ENCODE measurements around the gene SLCO2B1. TPM values are rescaled to one million over a fixed set of nuclear protein-coding genes. Genes with fewer than 3 reads are reported as not detected.

The SLCO2B1 gene
- total RNA-seq, 1 donor from 2014 or later, result 0.18 TPM

GRCh38 chr11:75204685-75205563 is 54.0 kb downstream of the SLCO2B1 start:
- no peaks in the 10 kb centered on the region for H3K27me3 Mint-ChIP-seq
- peak; percentile 49 for DNase-seq
- POLR2A ChIA-PET, result interaction anchor here (0.6 kb wide), 1 partner anchor 1415 kb away, joined by 6 read pairs; no protein-coding TSS in a partner anchor
- no peak for TF ChIP-seq CTCF (IDR thresholded peaks at IDR 0.05)
- CTCF ChIA-PET, result interaction anchor here (0.7 to 3.1 kb wide), 8 partner anchors 8 to 275 kb away, joined by 3 to 33 read pairs (median 6); no protein-coding TSS in a partner anchor
- no peaks in the 10 kb centered on the region for H3K36me3 Mint-ChIP-seq (ENCODE audit: low read depth)
- no peak overlapping the region for H3K4me3 Mint-ChIP-seq
- ATAC-seq (ENCODE audit: low read depth), result peak; percentile 56
- intact Hi-C loops (cut with micrococcal nuclease), result loop anchor here (1.0 kb wide), 4 partner anchors 61 to 276 kb away; no protein-coding TSS in a partner anchor
- no peaks in the 10 kb centered on the region for H3K4me1 Mint-ChIP-seq
- no peaks in the 10 kb centered on the region for H3K9me3 Mint-ChIP-seq
- H3K27ac Mint-ChIP-seq, result no peak overlapping the region

GRCh38 chr11:75205564-75206020 is 54.7 kb downstream of the SLCO2B1 start:
- no peak overlapping the region for H3K4me3 Mint-ChIP-seq
- ChIA-PET POLR2A (no interaction called here), CTCF (interaction anchor here (0.7 to 3.1 kb wide), 8 partner anchors 9 to 276 kb away, joined by 3 to 33 read pairs (median 6); no protein-coding TSS in a partner anchor)
- H3K27ac Mint-ChIP-seq, result no peak overlapping the region
- H3K4me1 Mint-ChIP-seq, result no peaks in the 10 kb centered on the region
- no peak for TF ChIP-seq CTCF (IDR thresholded peaks at IDR 0.05)
- H3K27me3 Mint-ChIP-seq, result peaks cover 2% of the 10 kb centered on the region
- DNase-seq, result no peak
- no peaks in the 10 kb centered on the region for H3K9me3 Mint-ChIP-seq
- H3K36me3 Mint-ChIP-seq (ENCODE audit: low read depth), result no peaks in the 10 kb centered on the region
- intact Hi-C loops (cut with micrococcal nuclease), result loop anchor here (1.0 kb wide), 4 partner anchors 61 to 276 kb away; no protein-coding TSS in a partner anchor
- ATAC-seq (ENCODE audit: low read depth), result no peak

GRCh38 chr11:75208446-75208845 is 57.5 kb downstream of the SLCO2B1 start:
- DNase-seq, result no peak
- no peak overlapping the region for H3K27ac Mint-ChIP-seq
- H3K4me3 Mint-ChIP-seq, result no peak overlapping the region
- H3K4me1 Mint-ChIP-seq, result no peaks in the 10 kb centered on the region
- peaks cover 11% of the 10 kb centered on the region for H3K27me3 Mint-ChIP-seq
- ChIA-PET CTCF (interaction anchor here (1.6 to 3.0 kb wide), 3 partner anchors 33 to 279 kb away, joined by 4 to 10 read pairs (median 4); no protein-coding TSS in a partner anchor), POLR2A (no interaction called here)
- H3K9me3 Mint-ChIP-seq, result no peaks in the 10 kb centered on the region
- intact Hi-C loops (cut with micrococcal nuclease), result no loop called here
- no peak for TF ChIP-seq CTCF (IDR thresholded peaks at IDR 0.05)
- H3K36me3 Mint-ChIP-seq (ENCODE audit: low read depth), result no peaks in the 10 kb centered on the region
- no peak for ATAC-seq (ENCODE audit: low read depth)

GRCh38 chr11:75212411-75212810 is 61.5 kb downstream of the SLCO2B1 start:
- CTCF ChIA-PET, result no interaction called here
- peaks cover 17% of the 10 kb centered on the region for H3K27me3 Mint-ChIP-seq
- intact Hi-C loops (cut with micrococcal nuclease), result no loop called here

More at GRCh38 chr11:75212411-75212810, 61.5 kb downstream of the SLCO2B1 start:
- no peaks in the 10 kb centered on the region for H3K36me3 Mint-ChIP-seq (ENCODE audit: low read depth)
- no peaks in the 10 kb centered on the region for H3K4me1 Mint-ChIP-seq
- no peaks in the 10 kb centered on the region for H3K9me3 Mint-ChIP-seq
- H3K4me3 Mint-ChIP-seq, result no peak overlapping the region
- H3K27ac Mint-ChIP-seq, result no peak overlapping the region
- ATAC-seq (ENCODE audit: low read depth) (no peak), DNase-seq (no peak)
- POLR2A ChIA-PET, result no interaction called here
- no peak for TF ChIP-seq CTCF (IDR thresholded peaks at IDR 0.05)
